WERI-Rb-1 (cell line): ENCODE measurements around the gene FCHO2.
"Not testable (repeated sequence)": the region's sequence is repeated elsewhere in the genome, so short reads cannot be mapped to it uniquely, and the experiment has no call there.

ENCODE experiments used
- DNase-seq: peaks from one replicate; pipeline ENCODE4 v3.0.0-alpha.2; 2020
- H3K27ac ChIP-seq: fragments of 250-450 bp; sonication (Bioruptor Pico); 2 replicates; pipeline ENCODE4 v1.5.1; 2020; ENCODE audit warnings: mild to moderate bottlenecking, moderate library complexity
- H3K27me3 ChIP-seq: fragments of 250-450 bp; sonication (Bioruptor Pico); 2 replicates; pipeline ENCODE4 v1.5.1; 2021; ENCODE audit warnings: mild to moderate bottlenecking, low read depth, moderate library complexity; ENCODE audit not compliant: insufficient read depth, severe bottlenecking
- H3K36me3 ChIP-seq: fragments of 250-450 bp; sonication (Bioruptor Pico); 2 replicates; pipeline ENCODE4 v1.5.1; 2020; ENCODE audit warnings: mild to moderate bottlenecking, moderate library complexity
- H3K4me3 ChIP-seq: 2 replicates; pipeline ENCODE4 v1.5.1; 2011; ENCODE audit warnings: low read depth, mild to moderate bottlenecking, control low read depth, low read length
- H3K9me3 ChIP-seq: fragments of 250-450 bp; sonication (Bioruptor Pico); 2 replicates; pipeline ENCODE4 v1.5.1; 2021; ENCODE audit warnings: mild to moderate bottlenecking, moderate library complexity; ENCODE audit not compliant: severe bottlenecking
- TF ChIP-seq, protein P1 (sequence below): IDR thresholded peaks from 2 replicates; pipeline ENCODE4 v1.5.1; 2011; ENCODE audit warnings: low read depth, mild to moderate bottlenecking, control low read depth, inconsistent platforms, low read length

The FCHO2 gene

DNA sequence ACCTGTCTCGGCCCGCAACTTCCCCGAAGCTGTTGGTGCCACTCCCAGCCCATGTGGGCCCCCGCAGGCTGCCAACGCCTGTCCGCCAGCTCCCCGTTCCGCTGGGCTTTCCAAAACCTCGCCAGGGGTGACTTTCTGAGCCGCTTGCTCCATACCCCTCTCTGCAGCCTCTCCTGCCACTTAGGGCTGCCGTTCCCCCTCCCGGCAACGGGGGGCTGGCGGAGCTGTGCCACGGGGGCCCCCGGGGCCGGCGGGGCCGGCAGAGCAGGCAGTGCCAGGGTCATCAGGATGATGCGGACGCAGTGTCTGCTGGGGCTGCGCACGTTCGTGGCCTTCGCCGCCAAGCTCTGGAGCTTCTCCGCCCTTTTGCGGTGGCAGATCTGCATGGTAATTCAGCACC, 40.8 kb downstream of the FCHO2 start:
- H3K4me3 ChIP-seq = no peak overlapping the region
- TF ChIP-seq, protein P1, sequence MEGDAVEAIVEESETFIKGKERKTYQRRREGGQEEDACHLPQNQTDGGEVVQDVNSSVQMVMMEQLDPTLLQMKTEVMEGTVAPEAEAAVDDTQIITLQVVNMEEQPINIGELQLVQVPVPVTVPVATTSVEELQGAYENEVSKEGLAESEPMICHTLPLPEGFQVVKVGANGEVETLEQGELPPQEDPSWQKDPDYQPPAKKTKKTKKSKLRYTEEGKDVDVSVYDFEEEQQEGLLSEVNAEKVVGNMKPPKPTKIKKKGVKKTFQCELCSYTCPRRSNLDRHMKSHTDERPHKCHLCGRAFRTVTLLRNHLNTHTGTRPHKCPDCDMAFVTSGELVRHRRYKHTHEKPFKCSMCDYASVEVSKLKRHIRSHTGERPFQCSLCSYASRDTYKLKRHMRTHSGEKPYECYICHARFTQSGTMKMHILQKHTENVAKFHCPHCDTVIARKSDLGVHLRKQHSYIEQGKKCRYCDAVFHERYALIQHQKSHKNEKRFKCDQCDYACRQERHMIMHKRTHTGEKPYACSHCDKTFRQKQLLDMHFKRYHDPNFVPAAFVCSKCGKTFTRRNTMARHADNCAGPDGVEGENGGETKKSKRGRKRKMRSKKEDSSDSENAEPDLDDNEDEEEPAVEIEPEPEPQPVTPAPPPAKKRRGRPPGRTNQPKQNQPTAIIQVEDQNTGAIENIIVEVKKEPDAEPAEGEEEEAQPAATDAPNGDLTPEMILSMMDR = no peak
- H3K27ac ChIP-seq = no peak overlapping the region
- no peaks in the 10 kb centered on the region for H3K9me3 ChIP-seq
- DNase-seq = no peak
- peaks cover 10% of the 10 kb centered on the region for H3K36me3 ChIP-seq
- no peaks in the 10 kb centered on the region for H3K27me3 ChIP-seq

DNA sequence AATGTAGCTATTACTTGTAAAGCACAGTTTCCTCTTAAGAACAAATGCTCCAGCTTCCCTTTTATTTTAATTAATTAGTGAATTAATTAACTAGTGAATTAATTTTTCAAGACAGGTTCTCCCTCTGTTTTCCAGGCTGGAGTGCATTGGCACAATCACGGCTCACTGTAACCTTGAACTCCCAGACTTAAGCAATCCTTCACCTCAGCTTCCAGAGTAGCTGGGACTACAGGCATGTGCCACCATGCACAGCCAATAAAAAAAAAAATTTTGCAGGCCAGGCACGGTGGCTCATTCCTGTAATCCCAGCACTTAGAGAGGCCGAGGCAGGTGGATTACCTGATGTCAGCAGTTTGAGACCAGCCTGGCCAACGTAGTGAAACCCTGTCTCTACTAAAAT, 44.1 kb downstream of the FCHO2 start:
- no peak overlapping the region for H3K4me3 ChIP-seq
- H3K36me3 ChIP-seq = peaks cover 5% of the 10 kb centered on the region; the same call in 1 of the 2 replicates
- no peaks in the 10 kb centered on the region for H3K9me3 ChIP-seq
- DNase-seq = no peak
- no peak overlapping the region for H3K27ac ChIP-seq
- TF ChIP-seq, protein P1 = no peak
- H3K27me3 ChIP-seq = no peaks in the 10 kb centered on the region

DNA sequence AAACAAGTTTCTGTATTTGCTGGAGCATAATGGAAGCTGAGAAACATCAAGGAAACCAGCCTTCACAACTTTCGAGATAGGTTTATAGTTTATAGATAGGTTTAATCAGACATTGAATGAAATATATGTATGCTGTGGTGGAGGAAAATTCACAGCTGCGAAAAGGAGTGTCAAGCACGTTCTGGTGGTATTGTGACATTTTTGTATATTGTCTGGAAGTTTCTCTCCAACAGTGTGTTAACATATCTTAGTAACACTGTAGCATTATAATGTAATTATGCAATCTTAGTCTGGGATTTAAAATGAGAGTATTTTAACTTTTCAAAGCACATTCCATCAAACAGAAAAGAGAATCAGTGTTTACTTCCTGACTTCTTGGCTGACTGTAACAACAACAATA, 50.0 kb downstream of the FCHO2 start:
- TF ChIP-seq, protein P1 = no peak
- H3K4me3 ChIP-seq = no peak overlapping the region
- no peaks in the 10 kb centered on the region for H3K27me3 ChIP-seq
- H3K9me3 ChIP-seq = no peaks in the 10 kb centered on the region
- no peak overlapping the region for H3K27ac ChIP-seq
- no peak for DNase-seq
- H3K36me3 ChIP-seq = 0 out of 2 replicates have a peak, but pooled peaks cover 4% of the 10 kb centered on the region

DNA sequence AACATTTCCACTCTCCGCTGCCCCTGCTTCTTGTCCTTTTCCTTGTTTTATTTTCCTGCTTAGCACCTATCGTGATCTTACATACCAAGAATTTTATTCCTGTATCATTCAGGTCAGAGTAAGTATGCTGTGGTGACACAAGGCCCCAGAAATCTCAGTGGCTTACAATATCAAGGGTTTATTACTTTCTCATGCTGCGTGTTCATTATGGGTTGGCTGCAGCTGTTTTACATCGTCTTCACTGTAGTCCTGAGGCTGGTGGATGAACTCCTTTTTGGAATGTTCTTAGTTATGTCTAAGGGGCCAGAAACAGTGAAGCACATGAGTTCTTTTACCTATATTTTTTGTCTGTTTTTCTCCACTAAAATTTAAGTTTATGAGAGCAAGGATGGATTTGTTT, 51.2 kb downstream of the FCHO2 start:
- TF ChIP-seq, protein P1 = no peak
- no peak overlapping the region for H3K27ac ChIP-seq
- no peaks in the 10 kb centered on the region for H3K9me3 ChIP-seq
- DNase-seq = no peak
- 0 out of 2 replicates have a peak, but pooled peaks cover 4% of the 10 kb centered on the region for H3K36me3 ChIP-seq
- no peak overlapping the region for H3K4me3 ChIP-seq
- no peaks in the 10 kb centered on the region for H3K27me3 ChIP-seq

DNA sequence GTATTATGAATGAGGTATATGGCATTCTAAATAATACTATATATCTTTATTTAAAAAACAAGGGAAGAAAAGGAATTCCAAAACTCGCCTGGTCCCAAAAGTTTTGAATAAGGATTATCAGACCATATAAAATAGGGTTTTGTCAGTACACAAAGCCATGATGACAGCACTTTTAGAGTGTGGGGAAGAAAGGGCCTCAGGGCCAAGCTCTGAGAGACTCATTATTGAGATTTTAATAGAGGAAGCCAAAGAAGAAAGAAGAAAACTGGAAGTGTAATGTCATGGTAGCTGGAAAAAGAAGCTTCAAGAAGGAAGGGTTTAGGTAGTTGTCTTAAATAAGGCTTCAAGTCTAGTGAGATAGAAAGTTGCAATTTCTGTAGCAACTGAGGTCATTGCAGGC, 53.0 kb downstream of the FCHO2 start:
- Histone ChIP-seq H3K27ac (no peak overlapping the region), H3K9me3 (no peaks in the 10 kb centered on the region), H3K4me3 (no peak overlapping the region), H3K36me3 (0 out of 2 replicates have a peak, but pooled peaks cover 4% of the 10 kb centered on the region), H3K27me3 (no peaks in the 10 kb centered on the region)
- no peak for DNase-seq
- TF ChIP-seq, protein P1 = no peak

DNA sequence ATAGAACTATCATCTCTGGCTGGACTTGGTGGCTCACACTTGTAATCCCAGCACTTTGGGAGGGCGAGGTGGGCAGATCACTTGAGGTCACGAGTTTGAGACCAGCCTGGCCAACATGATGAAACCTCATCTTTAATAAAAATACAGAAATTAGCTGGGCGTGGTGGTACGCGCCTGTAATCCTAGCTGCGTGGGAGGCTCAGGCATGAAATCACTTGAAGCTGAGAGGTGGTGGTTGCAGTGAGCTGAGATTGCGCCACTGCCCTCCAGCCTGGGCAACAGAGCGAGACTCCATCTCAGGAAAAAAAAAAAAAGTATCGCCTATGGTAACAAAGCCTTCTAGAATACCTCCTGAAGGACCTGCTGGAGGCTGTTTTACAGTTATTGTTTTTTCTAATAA, 55.8 kb downstream of the FCHO2 start:
- H3K9me3 ChIP-seq, H3K36me3 ChIP-seq, H3K27ac ChIP-seq, H3K4me3 ChIP-seq, H3K27me3 ChIP-seq, DNase-seq: not testable (repeated sequence)
